A549 (cell line): ENCODE data around the gene POLR3H. TPM values are rescaled to one million over a fixed set of nuclear protein-coding genes. Genes with fewer than 3 reads are reported as not detected.

Experiments used
- ATAC-seq, 2 experiments: fragments of 200-7000 bp in 1 of 2; fragments of >200 bp in 1 of 2; cut with Nextera tagmentation in 1 of 2; cut with Tn5 transposase in 1 of 2; 3 replicates each; pipeline versions ENCODE4 v1.8.0 to v1.9.1; 2018 to 2020; ENCODE audit warnings: mild to moderate bottlenecking in 1 of 2, moderate library complexity in 1 of 2
- CTCF ChIA-PET: fragments of 300-600 bp; sonication (Branson Sonifier 250); formaldehyde crosslinking; extraction: SDS; loops from one replicate; lab custom pipeline; 2021; ENCODE audit warnings: antibody characterized with exemption, inconsistent platforms; lab: Yijun Ruan, JAX
- POLR2A ChIA-PET: fragments of 350-600 bp; formaldehyde crosslinking; extraction: SDS; loops from one replicate; lab custom pipeline; 2021; ENCODE audit warnings: antibody characterized with exemption, inconsistent platforms; lab: Yijun Ruan, JAX
- DNase-seq, 2 experiments: peaks; one replicate each; pipeline versions ENCODE4 v3.0.0 to v3.0.0-alpha.2; 2011 to 2016; ENCODE audit warnings: low read depth in 1 of 2, low spot score in 1 of 2
- FAIRE-seq: peaks from 2 replicates; lab custom pipeline; 2011; peaks lifted over from hg19 to GRCh38; lab: Jason Lieb, UNC
- H3K27ac ChIP-seq, 2 experiments: fragments of >200 bp; sonication (Bioruptor Twin); formaldehyde crosslinking; 3 replicates each; pipeline ENCODE4 v1.5.1; 2016 to 2017
- H3K4me1 ChIP-seq: fragments of >200 bp; sonication (Bioruptor Twin); formaldehyde crosslinking; 3 replicates; pipeline ENCODE4 v1.6.1; 2016
- H3K4me2 ChIP-seq: fragments of >200 bp; sonication (Bioruptor Twin); formaldehyde crosslinking; 3 replicates; pipeline ENCODE4 v1.6.1; 2016
- H3K4me3 ChIP-seq: fragments of >200 bp; sonication (Bioruptor Twin); formaldehyde crosslinking; 3 replicates; pipeline ENCODE4 v1.5.1; 2016
- H3K9me3 ChIP-seq: fragments of >200 bp; sonication (Bioruptor Twin); formaldehyde crosslinking; 3 replicates; pipeline ENCODE4 v1.6.1; 2016
- BHLHE40 ChIP-seq: IDR thresholded peaks from 2 replicates; pipeline ENCODE4 v1.6.1; 2012; ENCODE audit warnings: low read depth, low read length, inconsistent platforms
- CEBPB ChIP-seq, 2 experiments: fragments of >200 bp in 1 of 2; sonication (Bioruptor Twin) in 1 of 2; formaldehyde crosslinking in 1 of 2; IDR thresholded peaks; 2 replicates each; pipeline ENCODE4 v1.6.1; 2012 to 2016
- CHD4 ChIP-seq: fragments of 200-600 bp; sonication (generic); IDR thresholded peaks from 2 replicates; pipeline ENCODE4 v1.6.1; 2016; ENCODE audit warnings: antibody characterized with exemption, mild to moderate bottlenecking, borderline replicate concordance
- ESRRA ChIP-seq: fragments of 150-350 bp; IDR thresholded peaks from 2 replicates; pipeline ENCODE4 v1.6.1; 2014; ENCODE audit warnings: mild to moderate bottlenecking, low read length, borderline replicate concordance
- HEYL ChIP-seq: fragments of 250-450 bp; sonication (Bioruptor Pico); IDR thresholded peaks from 2 replicates; pipeline ENCODE4 v1.8.0; 2021; ENCODE audit warnings: mild to moderate bottlenecking, moderate library complexity
- HOXA7 ChIP-seq: fragments of 250-450 bp; sonication (Bioruptor Pico); IDR thresholded peaks from 2 replicates; pipeline ENCODE4 v1.5.0; 2020; ENCODE audit warnings: mild to moderate bottlenecking, moderate library complexity
- JUN ChIP-seq, 2 experiments: fragments of >200 bp; sonication (Bioruptor Twin); formaldehyde crosslinking; IDR thresholded peaks; 2 replicates in 1 of 2; 3 replicates in 1 of 2; pipeline ENCODE4 v1.6.1; 2016 to 2017
- JUNB ChIP-seq: fragments of >200 bp; sonication (Bioruptor Twin); formaldehyde crosslinking; IDR thresholded peaks from 2 replicates; pipeline ENCODE4 v1.6.1; 2016
- KDM1A ChIP-seq: fragments of 200-600 bp; sonication (generic); IDR thresholded peaks from 2 replicates; pipeline ENCODE4 v1.6.1; 2016; ENCODE audit warnings: low read depth, mild to moderate bottlenecking
- MAFK ChIP-seq: fragments of 450-650 bp; IDR thresholded peaks from 2 replicates; pipeline ENCODE4 v1.6.1; 2014; ENCODE audit not compliant: partially characterized antibody
- NFE2L2 ChIP-seq: fragments of 150-350 bp; conservative IDR thresholded peaks from 2 replicates; pipeline ENCODE4 v1.6.1; 2014; ENCODE audit warnings: low read length
- NR3C1 ChIP-seq: fragments of >200 bp; sonication (Bioruptor Twin); formaldehyde crosslinking; IDR thresholded peaks from 3 replicates; pipeline ENCODE4 v1.6.1; 2017
- PHF8 ChIP-seq: fragments of 200-600 bp; sonication (generic); IDR thresholded peaks from 2 replicates; pipeline ENCODE4 v1.6.1; 2016; ENCODE audit warnings: low read depth, mild to moderate bottlenecking, antibody characterized with exemption, moderate library complexity, borderline replicate concordance
- POLR2AphosphoS2 ChIP-seq: conservative IDR thresholded peaks from 2 replicates; pipeline ENCODE4 v1.6.1; 2012; ENCODE audit warnings: low read length, improper control_type of control experiment, inconsistent platforms
- RAD21 ChIP-seq, 2 experiments: fragments of >200 bp in 1 of 2; sonication (Bioruptor Twin) in 1 of 2; formaldehyde crosslinking in 1 of 2; IDR thresholded peaks in 1 of 2; conservative IDR thresholded peaks in 1 of 2; 2 replicates in 1 of 2; 3 replicates in 1 of 2; pipeline ENCODE4 v1.6.1; 2012 to 2018; ENCODE audit warnings: inconsistent platforms in 1 of 2
- RFX5 ChIP-seq: fragments of 450-650 bp; IDR thresholded peaks from 2 replicates; pipeline ENCODE4 v1.7.1; 2014; ENCODE audit warnings: antibody characterized with exemption, mild to moderate bottlenecking, moderate library complexity
- SMC3 ChIP-seq: fragments of >200 bp; sonication (Bioruptor Twin); formaldehyde crosslinking; IDR thresholded peaks from 3 replicates; pipeline ENCODE4 v1.6.1; 2018; ENCODE audit warnings: inconsistent platforms
- ZC3H11A ChIP-seq: fragments of 450-650 bp; IDR thresholded peaks from 2 replicates; pipeline ENCODE4 v1.6.1; 2014; ENCODE audit warnings: antibody characterized with exemption, mild to moderate bottlenecking
- ZSCAN20 ChIP-seq: fragments of 250-450 bp; sonication (Bioruptor Pico); IDR thresholded peaks from 2 replicates; pipeline ENCODE4 v1.8.0; 2022; ENCODE audit warnings: mild to moderate bottlenecking, moderate library complexity
- WGBS: methylation state at CpG from one replicate; pipeline ENCODE4 v1.1.6; 2017; ENCODE audit errors: missing lambda C conversion rate; 5-methylcytosine and 5-hydroxymethylcytosine counted together
- polyA plus RNA-seq, 4 experiments: library from polyadenylated mRNA; depleted of rRNA in 3 of 4; stranded (reverse); fragments of >200 nt; fragmentation: RNase III in 1 of 4; extraction: RNeasy Plus Mini Kit Qiagen cat#74134 plus additional on column Dnase treatment in 1 of 4; gene quantifications; 2 replicates in 3 of 4; 3 replicates in 1 of 4; pipeline ENCODE4 v1.2.3, GENCODE V29; 2011 to 2017
- TF ChIP-seq, protein P1 (sequence below): fragments of >200 bp; sonication (Bioruptor Twin); formaldehyde crosslinking; IDR thresholded peaks from 3 replicates; pipeline ENCODE4 v1.6.1; 2016
- TF ChIP-seq, protein P2 (sequence below): fragments of >200 bp; sonication (Bioruptor Twin); formaldehyde crosslinking; IDR thresholded peaks from 2 replicates; pipeline ENCODE4 v1.6.1; 2016
- TF ChIP-seq, protein P3 (sequence below): fragments of 250-450 bp; sonication (Bioruptor Pico); IDR thresholded peaks from 2 replicates; pipeline ENCODE4 v1.5.0; 2020; ENCODE audit warnings: low read depth, mild to moderate bottlenecking, moderate library complexity

Gene POLR3H
- polyA plus RNA-seq, 2 of the 4 experiments (the other 2 are of a cell fraction): 24.5 to 27.7 TPM

DNA sequence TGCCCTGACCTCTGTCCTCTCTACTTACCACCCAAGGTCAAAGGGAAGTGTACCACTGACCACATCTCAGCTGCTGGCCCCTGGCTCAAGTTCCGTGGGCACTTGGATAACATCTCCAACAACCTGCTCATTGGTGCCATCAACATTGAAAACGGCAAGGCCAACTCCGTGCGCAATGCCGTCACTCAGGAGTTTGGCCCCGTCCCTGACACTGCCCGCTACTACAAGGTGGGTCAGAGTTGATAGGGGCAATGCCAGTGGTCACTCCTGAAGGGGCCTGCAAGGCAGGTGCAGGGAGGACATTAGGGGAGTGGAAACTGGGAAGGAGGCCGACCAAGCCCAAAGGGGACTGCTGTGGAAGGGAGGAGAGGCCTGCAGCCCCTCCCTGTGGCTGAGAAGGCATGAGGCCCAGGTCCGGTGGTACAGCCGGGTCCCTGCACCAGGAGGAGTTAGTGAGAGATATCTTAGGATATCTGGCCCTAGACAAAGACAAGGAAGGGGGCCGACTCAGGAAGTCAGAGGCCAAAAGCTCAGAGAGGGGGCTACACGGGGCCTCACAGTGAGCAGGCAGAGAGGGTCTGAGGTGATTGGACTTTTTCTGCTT lies 17.9 kb downstream of the POLR3H start:
- DNase-seq: no peak
- H3K4me1 ChIP-seq: no peaks in the 10 kb centered on the region
- TF ChIP-seq HEYL (CRISPR knock-in tag) (no peak), ZC3H11A (no peak), POLR2AphosphoS2 (no peak), ZSCAN20 (CRISPR knock-in tag) (no peak), NFE2L2 (no peak), RAD21 (conservative IDR thresholded peaks at IDR 0.05 in 1 of 2, IDR thresholded peaks at IDR 0.05 in 1 of 2) (no peak), BHLHE40 (no peak), JUN (IDR thresholded peaks at IDR 0.05) (no peak), JUNB (no peak), RFX5 (no peak), PHF8 (no peak), KDM1A (no peak), MAFK (no peak), CHD4 (no peak), SMC3 (no peak)
- TF ChIP-seq, protein P1, sequence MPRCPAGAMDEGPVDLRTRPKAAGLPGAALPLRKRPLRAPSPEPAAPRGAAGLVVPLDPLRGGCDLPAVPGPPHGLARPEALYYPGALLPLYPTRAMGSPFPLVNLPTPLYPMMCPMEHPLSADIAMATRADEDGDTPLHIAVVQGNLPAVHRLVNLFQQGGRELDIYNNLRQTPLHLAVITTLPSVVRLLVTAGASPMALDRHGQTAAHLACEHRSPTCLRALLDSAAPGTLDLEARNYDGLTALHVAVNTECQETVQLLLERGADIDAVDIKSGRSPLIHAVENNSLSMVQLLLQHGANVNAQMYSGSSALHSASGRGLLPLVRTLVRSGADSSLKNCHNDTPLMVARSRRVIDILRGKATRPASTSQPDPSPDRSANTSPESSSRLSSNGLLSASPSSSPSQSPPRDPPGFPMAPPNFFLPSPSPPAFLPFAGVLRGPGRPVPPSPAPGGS: no peak
- TF ChIP-seq, protein P2, sequence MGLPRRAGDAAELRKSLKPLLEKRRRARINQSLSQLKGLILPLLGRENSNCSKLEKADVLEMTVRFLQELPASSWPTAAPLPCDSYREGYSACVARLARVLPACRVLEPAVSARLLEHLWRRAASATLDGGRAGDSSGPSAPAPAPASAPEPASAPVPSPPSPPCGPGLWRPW: no peak
- TF ChIP-seq, protein P3, sequence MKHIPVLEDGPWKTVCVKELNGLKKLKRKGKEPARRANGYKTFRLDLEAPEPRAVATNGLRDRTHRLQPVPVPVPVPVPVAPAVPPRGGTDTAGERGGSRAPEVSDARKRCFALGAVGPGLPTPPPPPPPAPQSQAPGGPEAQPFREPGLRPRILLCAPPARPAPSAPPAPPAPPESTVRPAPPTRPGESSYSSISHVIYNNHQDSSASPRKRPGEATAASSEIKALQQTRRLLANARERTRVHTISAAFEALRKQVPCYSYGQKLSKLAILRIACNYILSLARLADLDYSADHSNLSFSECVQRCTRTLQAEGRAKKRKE: no peak
- TF ChIP-seq, all 56 proteins: peak for 0
- Histone ChIP-seq H3K27ac (no peak overlapping the region), H3K4me3 (no peak overlapping the region), H3K4me2 (no peak overlapping the region), H3K9me3 (no peaks in the 10 kb centered on the region)
- ATAC-seq (peak; percentile 11 to 35; a peak in 3 of 6 replicates), FAIRE-seq (no peak)
- WGBS: 63% methylated on average over 8 of the region's 12 CpGs
- ChIA-PET POLR2A (interaction anchor here (1.0 kb wide), 1 partner anchor 122 kb away, joined by 4 read pairs; no protein-coding TSS in a partner anchor), CTCF (interaction anchor here (0.6 to 6.3 kb wide), 17 partner anchors 9 to 179 kb away, joined by 3 to 69 read pairs (median 4); partner anchors contain the start of genes POLR3H and TEF)

DNA sequence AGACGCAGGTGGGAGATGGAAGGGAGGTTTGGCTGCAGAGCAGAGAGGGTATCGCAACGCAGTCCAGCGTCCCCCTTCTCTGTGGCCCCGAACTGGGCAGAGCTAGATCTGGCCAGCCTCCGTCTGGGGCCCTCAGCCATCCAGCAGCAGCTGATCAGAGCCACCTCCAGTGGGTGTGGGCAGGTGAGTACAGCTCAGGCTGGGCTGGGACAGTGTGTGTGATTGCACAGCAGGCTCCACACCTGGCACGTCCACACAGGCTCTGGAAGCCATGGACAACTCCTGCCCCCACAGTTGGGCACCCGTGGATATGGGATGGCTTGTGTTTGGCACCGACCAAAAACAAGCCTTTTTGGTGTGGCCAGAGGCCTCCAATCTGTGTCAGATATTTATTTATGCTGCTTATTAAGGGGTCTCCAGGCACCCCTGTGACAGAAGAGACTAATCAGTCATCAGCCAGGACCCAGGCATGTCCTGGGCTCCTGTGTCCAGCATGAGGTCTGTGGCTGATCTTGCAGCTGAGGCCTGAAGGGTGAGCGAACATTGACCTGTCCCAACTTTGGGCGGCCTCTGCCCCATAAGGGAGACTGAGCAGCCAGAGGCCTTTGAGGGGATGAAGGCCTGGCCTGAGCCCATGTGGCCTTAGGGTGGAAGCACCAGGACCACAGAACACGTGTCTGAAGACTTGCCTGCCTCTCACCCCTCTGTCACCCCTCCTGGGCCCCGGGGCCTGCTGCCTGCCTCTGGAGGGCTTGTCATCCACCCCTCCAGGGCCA lies 18.6 kb downstream of the POLR3H start:
- WGBS: 100% methylated on average over 5 of the region's 13 CpGs
- no peak for TF ChIP-seq HOXA7 (CRISPR knock-in tag)
- TF ChIP-seq, protein P3: no peak
- no peak for TF ChIP-seq ESRRA
- TF ChIP-seq CEBPB (IDR thresholded peaks at IDR 0.05): no peak
- no peak for TF ChIP-seq BHLHE40
- TF ChIP-seq, protein P1: no peak
- no peak for TF ChIP-seq NR3C1
- no peak for TF ChIP-seq ZSCAN20 (CRISPR knock-in tag)
- Histone ChIP-seq H3K27ac (no peak overlapping the region), H3K9me3 (no peaks in the 10 kb centered on the region), H3K4me1 (no peaks in the 10 kb centered on the region), H3K4me2 (no peak overlapping the region), H3K4me3 (no peak overlapping the region)
- POLR2A ChIA-PET: no interaction called here
- FAIRE-seq: no peak
- DNase-seq: no peak
- ATAC-seq: peak; percentile 3 to 7; a peak in 3 of 6 replicates
- CTCF ChIA-PET: interaction anchor here (0.6 to 6.3 kb wide), 6 partner anchors 9 to 124 kb away, joined by 3 to 69 read pairs (median 8); partner anchors contain the start of gene POLR3H
